ENCODE measurements around the gene ABL2.

GRCh38 chr1:179154437-179154836 is 75.0 kb downstream of the ABL2 start:
- TF ChIP-seq GATA2 (IDR thresholded peaks at IDR 0.05; ENCODE audit: low read depth, low read length): no peak
- TF ChIP-seq GATA3 (IDR thresholded peaks at IDR 0.05; ENCODE audit: low read depth, low read length): no peak

All from SH-SY5Y (cell line).